Colon (tissue), 2 donors: ENCODE data around the gene ARID4B.

ENCODE experiments used
- FAIRE-seq: peaks from 2 replicates; lab custom pipeline; 2012; peaks lifted over from hg19 to GRCh38; lab: Jason Lieb, UNC
- donor health status: control.
- donor health status: control.

Gene ARID4B

DNA sequence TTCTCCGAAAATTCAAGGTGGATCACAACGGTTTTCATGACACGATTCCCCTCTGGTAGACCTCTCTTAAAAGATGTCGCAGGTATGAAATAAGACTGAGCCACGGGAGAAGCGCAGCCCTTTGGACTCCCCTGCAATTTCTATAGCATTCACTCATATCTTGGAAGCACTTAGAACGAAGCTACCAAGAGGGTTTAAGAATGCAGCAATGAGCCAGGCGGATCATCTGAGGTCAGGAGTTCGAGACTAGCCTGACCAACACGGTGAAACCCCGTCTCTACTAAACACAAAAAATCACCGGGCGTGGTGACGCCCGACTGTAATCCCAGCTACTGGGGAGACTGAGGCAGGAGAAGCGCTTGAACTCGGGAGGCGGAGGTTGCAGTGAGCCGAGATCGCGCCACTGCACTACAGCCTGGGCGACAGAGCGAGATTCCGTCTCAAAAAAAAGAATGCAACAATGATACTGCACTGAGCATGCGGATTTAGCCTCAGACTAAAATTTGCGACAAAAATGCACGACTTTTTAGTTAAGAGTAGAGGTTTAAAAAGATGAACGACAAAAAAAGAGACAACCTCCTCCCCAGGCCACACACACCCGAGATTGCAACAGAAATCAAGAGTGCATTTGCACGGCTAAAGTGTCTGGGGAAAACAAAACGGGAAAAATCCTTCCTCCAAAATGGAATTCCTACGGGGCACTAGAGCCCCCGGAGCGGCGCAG lies 200.1 kb downstream of the ARID4B start:
- no peak for FAIRE-seq

GRCh38 chr1:235127203-235127602 lies 200.8 kb downstream of the ARID4B start:
- FAIRE-seq: no peak

DNA sequence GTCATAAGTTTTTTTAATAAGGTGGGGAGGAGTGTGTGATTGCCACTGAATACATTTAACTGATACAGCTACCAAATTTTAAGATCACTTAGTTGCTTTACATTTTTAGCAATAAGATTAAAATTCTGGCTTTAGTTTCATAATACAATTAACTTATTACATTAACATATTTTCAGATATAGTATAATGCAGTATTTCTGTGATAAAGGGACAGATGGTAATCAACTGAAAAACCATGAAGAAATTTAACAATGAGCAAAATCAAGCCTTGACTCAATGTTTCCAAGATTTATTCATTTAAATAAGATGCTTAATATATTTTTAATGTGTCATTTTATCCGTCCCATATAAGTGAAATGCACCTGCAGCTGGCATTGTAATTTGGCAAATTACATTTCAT lies 203.3 kb downstream of the ARID4B start:
- no peak for FAIRE-seq

- no peak for FAIRE-seq
Measured at GRCh38 chr1:235124111-235124510, 203.9 kb downstream of the ARID4B start.

- FAIRE-seq: no peak
Measured at GRCh38 chr1:235122348-235122747, 205.6 kb downstream of the ARID4B start.
